ENCODE measurements around the gene UBE2R2.
"Not testable (repeated sequence)": the region's sequence is repeated elsewhere in the genome, so short reads cannot be mapped to it uniquely, and the experiment has no call there.

UBE2R2 gene

DNA sequence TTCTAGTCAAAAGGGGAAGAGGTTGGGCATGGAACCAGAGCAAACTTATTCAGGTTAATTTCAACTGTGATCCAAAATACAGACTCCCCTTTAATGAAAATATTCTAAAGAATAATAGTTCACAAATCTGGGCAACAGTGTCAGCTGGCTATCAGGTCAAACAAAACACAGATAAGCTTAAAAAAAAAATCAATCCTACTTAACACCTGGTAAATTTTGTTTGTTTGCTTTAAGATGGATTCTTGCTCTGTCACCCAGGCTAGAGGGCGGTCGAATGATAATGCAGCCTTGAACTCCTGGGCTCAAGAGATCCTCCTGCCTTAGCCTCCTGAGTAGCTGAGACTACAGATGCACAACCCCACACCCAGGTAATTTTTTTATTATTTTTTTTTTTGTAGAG lies 142.8 kb downstream of the UBE2R2 start:
- no peaks in the 10 kb centered on the region for H3K9me3 ChIP-seq (ENCODE audit: control insufficient read depth in 2 of 2, low read length in 2 of 2)
- H3K9ac ChIP-seq (ENCODE audit: low read length in 2 of 2): no peak overlapping the region
- H3K36me3 ChIP-seq (ENCODE audit: control insufficient read depth in 2 of 2, insufficient read depth in 2 of 2, low read length in 2 of 2): peaks cover 0 to 9% of the 10 kb centered on the region in 2 donors
- no peak overlapping the region for H3K4me3 ChIP-seq (ENCODE audit: low read length in 2 of 2)
- H3K27me3 ChIP-seq (ENCODE audit: control insufficient read depth in 1 of 2, insufficient read depth in 2 of 2, low read length in 2 of 2): no peaks in the 10 kb centered on the region
- no peak overlapping the region for H3K27ac ChIP-seq (ENCODE audit: low read length)
- H3K4me1 ChIP-seq (ENCODE audit: control insufficient read depth, insufficient read depth, low read length): no peaks in the 10 kb centered on the region

DNA sequence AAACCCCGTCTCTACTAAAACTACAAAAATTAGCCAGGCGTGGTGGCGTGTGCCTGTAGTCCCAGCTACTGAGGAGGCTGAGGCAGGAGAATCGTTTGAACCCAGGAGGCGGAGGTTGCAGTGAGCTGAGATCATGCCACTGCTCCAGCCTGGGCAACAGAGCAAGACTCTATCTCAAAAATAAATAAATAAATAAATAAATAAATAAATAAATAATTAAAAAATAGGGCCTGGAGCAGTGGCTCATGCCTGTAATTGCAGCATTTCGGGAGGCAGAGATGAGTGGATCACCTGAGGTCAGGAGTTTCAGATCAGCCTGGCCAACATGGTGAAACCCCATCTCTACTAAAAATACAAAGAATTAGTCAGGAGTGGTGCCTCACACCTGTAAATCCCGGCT lies 145.5 kb downstream of the UBE2R2 start:
- not testable (repeated sequence) for H3K4me1 ChIP-seq (ENCODE audit: control insufficient read depth, insufficient read depth, low read length); H3K9ac ChIP-seq (ENCODE audit: low read length in 2 of 2); H3K4me3 ChIP-seq (ENCODE audit: low read length in 2 of 2); H3K36me3 ChIP-seq (ENCODE audit: control insufficient read depth in 2 of 2, insufficient read depth in 2 of 2, low read length in 2 of 2); H3K27ac ChIP-seq (ENCODE audit: low read length); H3K9me3 ChIP-seq (ENCODE audit: control insufficient read depth in 2 of 2, low read length in 2 of 2); H3K27me3 ChIP-seq (ENCODE audit: control insufficient read depth in 1 of 2, insufficient read depth in 2 of 2, low read length in 2 of 2)

DNA sequence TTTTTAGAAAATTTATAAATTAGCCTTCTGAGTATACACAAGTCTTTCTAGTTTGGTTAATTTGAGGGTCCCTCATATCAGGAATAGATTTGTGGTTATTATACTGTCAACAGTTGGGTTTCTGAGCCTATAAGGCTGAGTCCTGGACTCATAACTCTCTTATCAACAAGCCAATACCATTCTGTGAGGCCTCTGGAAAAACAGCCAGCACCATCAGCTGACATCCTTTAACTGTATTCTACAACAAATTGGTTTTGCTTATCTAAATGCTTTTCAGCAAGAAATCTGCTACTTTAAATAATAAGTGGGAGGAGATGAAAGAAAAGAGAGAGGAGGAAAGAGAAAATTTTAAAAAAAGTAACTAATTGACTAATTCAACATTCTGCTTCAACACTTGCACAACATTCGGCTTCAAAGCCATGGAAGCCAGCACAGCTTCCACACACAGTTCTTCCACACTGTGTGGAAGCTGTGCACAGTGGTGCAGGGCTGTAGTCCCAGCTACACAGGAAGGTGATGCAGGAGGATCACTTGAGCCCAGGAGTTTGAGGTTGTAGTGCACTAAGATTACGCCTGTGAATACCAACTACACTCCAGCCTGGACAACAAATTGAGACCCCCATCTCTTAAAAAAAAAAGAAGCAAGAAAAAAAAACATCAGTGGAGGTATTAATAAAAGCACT lies 147.3 kb downstream of the UBE2R2 start:
- Histone ChIP-seq H3K9ac (ENCODE audit: low read length in 2 of 2) (no peak overlapping the region), H3K4me3 (ENCODE audit: low read length in 2 of 2) (no peak overlapping the region), H3K9me3 (ENCODE audit: control insufficient read depth in 2 of 2, low read length in 2 of 2) (no peaks in the 10 kb centered on the region), H3K27ac (ENCODE audit: low read length) (no peak overlapping the region), H3K4me1 (ENCODE audit: control insufficient read depth, insufficient read depth, low read length) (no peaks in the 10 kb centered on the region), H3K27me3 (ENCODE audit: control insufficient read depth in 1 of 2, insufficient read depth in 2 of 2, low read length in 2 of 2) (no peaks in the 10 kb centered on the region), H3K36me3 (ENCODE audit: control insufficient read depth in 2 of 2, insufficient read depth in 2 of 2, low read length in 2 of 2) (peaks cover 0 to 2% of the 10 kb centered on the region in 2 donors)

Measured in stomach smooth muscle (tissue), 2 donors.